NT2/D1 (cell line): Measurements from ENCODE around the gene CDKN2B.

Source experiments
- DNase-seq: peaks from one replicate; pipeline ENCODE4 v3.0.0-alpha.2; 2011; ENCODE audit warnings: low read depth, low spot score
- H3K27me3 ChIP-seq: 2 replicates; pipeline ENCODE4 v1.6.0; 2011; ENCODE audit warnings: mild to moderate bottlenecking; ENCODE audit not compliant: insufficient read length, insufficient read depth
- H3K36me3 ChIP-seq: 2 replicates; pipeline ENCODE4 v1.6.1; 2011; ENCODE audit warnings: mild to moderate bottlenecking, low read length, mixed read lengths; ENCODE audit not compliant: insufficient read depth, insufficient read length
- H3K4me1 ChIP-seq: 2 replicates; pipeline ENCODE4 v1.5.1; 2011; ENCODE audit not compliant: insufficient read depth, insufficient read length
- H3K4me3 ChIP-seq: 2 replicates; pipeline ENCODE4 v1.5.1; 2011; ENCODE audit warnings: low read depth; ENCODE audit not compliant: insufficient read length
- H3K9ac ChIP-seq: 2 replicates; pipeline ENCODE4 v1.6.0; 2011; ENCODE audit warnings: low read depth; ENCODE audit not compliant: insufficient read length
- H3K9me3 ChIP-seq: 2 replicates; pipeline ENCODE4 v1.5.1; 2011; ENCODE audit warnings: mild to moderate bottlenecking, low read length; ENCODE audit not compliant: insufficient read depth
- SUZ12 ChIP-seq: IDR thresholded peaks from 2 replicates; pipeline ENCODE4 v1.6.1; 2011; ENCODE audit not compliant: insufficient read length, insufficient read depth; ENCODE audit errors: extremely low read depth
- YY1 ChIP-seq: IDR thresholded peaks from 2 replicates; pipeline ENCODE4 v1.6.1; 2011; ENCODE audit not compliant: insufficient read length, insufficient read depth
- ZNF274 ChIP-seq: IDR thresholded peaks from 2 replicates; pipeline ENCODE4 v1.6.1; 2011; ENCODE audit warnings: mild to moderate bottlenecking, low read depth, low read length

Gene CDKN2B

GRCh38 chr9:21970800-21971640, 38.1 kb downstream of the CDKN2B start:
- Histone ChIP-seq H3K27me3 (peaks cover 100% of the 10 kb centered on the region), H3K9ac (no peak overlapping the region), H3K4me3 (peak overlapping the region; percentile 19), H3K4me1 (peaks cover 7% of the 10 kb centered on the region), H3K9me3 (no peaks in the 10 kb centered on the region), H3K36me3 (no peaks in the 10 kb centered on the region)
- DNase-seq: no peak
- TF ChIP-seq SUZ12 (peak; percentile 97), YY1 (no peak)

- Histone ChIP-seq H3K36me3 (no peaks in the 10 kb centered on the region), H3K27me3 (peaks cover 100% of the 10 kb centered on the region)
- no peak for TF ChIP-seq YY1
- TF ChIP-seq SUZ12: no peak
- TF ChIP-seq ZNF274: no peak
These were observed 38.9 kb downstream of the CDKN2B start for GRCh38 chr9:21969951-21970799.

GRCh38 chr9:21969011-21969940, 39.8 kb downstream of the CDKN2B start:
- no peak overlapping the region for H3K4me3 ChIP-seq
- H3K36me3 ChIP-seq: no peaks in the 10 kb centered on the region
- peaks cover 10% of the 10 kb centered on the region for H3K4me1 ChIP-seq
- no peaks in the 10 kb centered on the region for H3K9me3 ChIP-seq
- H3K9ac ChIP-seq: no peak overlapping the region
- no peak for TF ChIP-seq YY1
- no peak for TF ChIP-seq SUZ12
- TF ChIP-seq ZNF274: no peak
- no peak for DNase-seq
- H3K27me3 ChIP-seq: peaks cover 100% of the 10 kb centered on the region

More at GRCh38 chr9:21969951-21970799, 38.9 kb downstream of the CDKN2B start:
- H3K4me1 ChIP-seq: peaks cover 10% of the 10 kb centered on the region
- no peak overlapping the region for H3K9ac ChIP-seq
- H3K4me3 ChIP-seq: peak overlapping the region; percentile 19
- no peaks in the 10 kb centered on the region for H3K9me3 ChIP-seq
- no peak for DNase-seq

- H3K4me1 ChIP-seq: peaks cover 10% of the 10 kb centered on the region
- no peaks in the 10 kb centered on the region for H3K36me3 ChIP-seq
- no peak for DNase-seq
- TF ChIP-seq SUZ12: peak; percentile 99
- TF ChIP-seq YY1: no peak
- no peak overlapping the region for H3K4me3 ChIP-seq
- H3K27me3 ChIP-seq: peaks cover 100% of the 10 kb centered on the region
- no peaks in the 10 kb centered on the region for H3K9me3 ChIP-seq
- H3K9ac ChIP-seq: no peak overlapping the region
These were observed 40.6 kb downstream of the CDKN2B start for GRCh38 chr9:21968331-21969010.

GRCh38 chr9:21967702-21968101, 41.4 kb downstream of the CDKN2B start:
- Histone ChIP-seq H3K27me3 (peaks cover 100% of the 10 kb centered on the region), H3K9me3 (no peaks in the 10 kb centered on the region), H3K4me1 (peaks cover 10% of the 10 kb centered on the region), H3K9ac (no peak overlapping the region), H3K4me3 (no peak overlapping the region), H3K36me3 (no peaks in the 10 kb centered on the region)
- DNase-seq: no peak
- no peak for TF ChIP-seq ZNF274
- no peak for TF ChIP-seq SUZ12
- TF ChIP-seq YY1: no peak

- peaks cover 10% of the 10 kb centered on the region for H3K4me1 ChIP-seq
- H3K27me3 ChIP-seq: peaks cover 98% of the 10 kb centered on the region
- no peaks in the 10 kb centered on the region for H3K36me3 ChIP-seq
These were observed 41.9 kb downstream of the CDKN2B start for GRCh38 chr9:21967169-21967568.

More at GRCh38 chr9:21967169-21967568, 41.9 kb downstream of the CDKN2B start:
- no peak for DNase-seq
- Histone ChIP-seq H3K9me3 (no peaks in the 10 kb centered on the region), H3K4me3 (no peak overlapping the region), H3K9ac (no peak overlapping the region)
- TF ChIP-seq SUZ12: no peak
- TF ChIP-seq YY1: no peak
- no peak for TF ChIP-seq ZNF274
